Ovary (tissue), 9 donors: Measurements from ENCODE around the gene RNF11. TPM values are rescaled to one million over a fixed set of nuclear protein-coding genes. Genes with fewer than 3 reads are reported as not detected.
A peak's percentile ranks its signal among the peaks of the same experiment; 100 is the strongest.

Experiments used
- DNase-seq, 5 donors: peaks; one replicate each; pipeline ENCODE4 v3.0.0-alpha.2; 2019 to 2020
- H3K27ac ChIP-seq, 2 donors: fragments of 200-600 bp; one replicate each; pipeline versions ENCODE4 v1.5.1 to v1.8.0; 2019 to 2022
- H3K27me3 ChIP-seq: fragments of 200-600 bp; one replicate; pipeline ENCODE4 v1.8.0; 2022
- H3K36me3 ChIP-seq: fragments of 200-600 bp; sonication (generic); one replicate; pipeline ENCODE4 v1.5.1; 2019
- H3K4me1 ChIP-seq: one replicate; pipeline ENCODE4 v1.8.1; 2013; ENCODE audit warnings: mild to moderate bottlenecking, moderate library complexity; ENCODE audit not compliant: insufficient read depth
- H3K4me3 ChIP-seq: fragments of 200-600 bp; sonication (generic); one replicate; pipeline ENCODE4 v1.5.1; 2017
- H3K9me3 ChIP-seq, 2 donors: fragments of 200-600 bp in 1 of 2; sonication (generic) in 1 of 2; one replicate each; pipeline versions ENCODE4 v1.5.1 to v1.8.1; 2013 to 2019; ENCODE audit warnings: mild to moderate bottlenecking in 1 of 2, moderate library complexity in 1 of 2
- CTCF ChIP-seq, 3 donors: fragments of 450-650 bp in 2 of 3; fragments of 200-600 bp in 1 of 3; IDR thresholded peaks; one replicate each; pipeline versions ENCODE4 v1.5.1 to v1.8.0; 2016 to 2022; ENCODE audit warnings: antibody characterized with exemption in 3 of 3, mild to moderate bottlenecking in 1 of 3
- EP300 ChIP-seq: sonication (generic); formaldehyde crosslinking; IDR thresholded peaks from one replicate; pipeline ENCODE4 v1.6.1; 2017; ENCODE audit warnings: antibody characterized with exemption
- POLR2A ChIP-seq: fragments of 450-650 bp; IDR thresholded peaks from one replicate; pipeline ENCODE4 v1.6.1; 2017; ENCODE audit warnings: antibody characterized with exemption, mild to moderate bottlenecking, moderate library complexity
- WGBS, 3 donors: extraction: QIAGEN DNeasy Blood & Tissue Kit in 1 of 3; methylation state at CpG; one replicate each; pipeline versions ENCODE4 v1.1.5 to v1.1.7; 2013 to 2017; 5-methylcytosine and 5-hydroxymethylcytosine counted together
- intact Hi-C, 4 donors: fragments of 100-400 bp; cut with DNase I; formaldehyde crosslinking; loops; one replicate each; pipeline versions ENCODE4 v1.11.0 to v1.15.1; 2022 to 2023
- polyA plus RNA-seq, 2 donors: library from polyadenylated mRNA; stranded (reverse); fragments of 200-250 nt in 1 of 2; fragments of 350-450 nt in 1 of 2; fragmentation: Illumina TruSeq in 1 of 2; extraction: RNeasy Lipid Tissue Mini Kit (QIAGEN cat#74804) in 1 of 2; gene quantifications; one replicate each; pipeline ENCODE4 v1.2.3, GENCODE V29; 2013 to 2014
- total RNA-seq, 7 donors: library from RNA; depleted of rRNA in 2 of 7; stranded (reverse); fragments of >200 nt in 2 of 7; fragmentation: NEBNext Ultra II Directional in 3 of 7; extraction: Animal tissue kit (Norgen Biotek cat#: 25700) in 3 of 7; gene quantifications; one replicate each; pipeline versions ENCODE4 v1.1.0 to v1.2.4, GENCODE V29; 2016 to 2023
- donor health status: DM: no; HTN: no; CAD: no; lungs with moderate emphysema.
- donor health status: DM: no; HTN: no; CAD: no.
- donor health status: Bipolar disorder and iron deficiency.
- donor health status: DM: yes; HTN: yes; CAD: no.
- donor health status: DM: no; HTN: no; CAD: no.
- donor health status: DM: yes; HTN: yes; CAD: no.

Gene RNF11
- total and polyA plus RNA-seq, 9 donors = 108 to 209 (median 126) TPM

GRCh38 chr1:51236531-51237350 is 668 bp downstream of the RNF11 start:
- DNase-seq = peak; percentile 62 to 72 (median 72)
- intact Hi-C loops = no loop called here
- TF ChIP-seq POLR2A (peak; percentile 33), CTCF (IDR thresholded peaks at IDR 0.05) (no peak)
- peaks cover 7% of the 10 kb centered on the region for H3K4me1 ChIP-seq
- no peaks in the 10 kb centered on the region for H3K36me3 ChIP-seq
- H3K4me3 ChIP-seq = peak overlapping the region; percentile 96
- H3K9me3 ChIP-seq = no peaks in the 10 kb centered on the region
- 0% methylated on average over 19 to 54 of the region's 54 CpGs for whole genome bisulfite sequencing, 3 donors
- peak overlapping the region; percentile 87 to 94 for H3K27ac ChIP-seq
- H3K27me3 ChIP-seq = no peaks in the 10 kb centered on the region

GRCh38 chr1:51237351-51238033 is 1.4 kb downstream of the RNF11 start:
- Histone ChIP-seq H3K36me3 (no peaks in the 10 kb centered on the region), H3K27ac (peak overlapping the region; percentile 87 to 94), H3K27me3 (no peaks in the 10 kb centered on the region), H3K9me3 (no peaks in the 10 kb centered on the region), H3K4me1 (peaks cover 7% of the 10 kb centered on the region), H3K4me3 (peak overlapping the region; percentile 96)
- intact Hi-C loops = no loop called here
- no peak for TF ChIP-seq EP300
- no peak for TF ChIP-seq CTCF (IDR thresholded peaks at IDR 0.05)
- TF ChIP-seq POLR2A = no peak
- WGBS, 3 donors = 1% methylated on average over 9 of the region's 9 CpGs
- DNase-seq = no peak

GRCh38 chr1:51238034-51238403 is 1.9 kb downstream of the RNF11 start:
- no peak for TF ChIP-seq POLR2A
- no peak for TF ChIP-seq CTCF (IDR thresholded peaks at IDR 0.05)
- no peak for TF ChIP-seq EP300
- Histone ChIP-seq H3K9me3 (no peaks in the 10 kb centered on the region), H3K4me3 (peak overlapping the region; percentile 96), H3K27ac (peak overlapping the region; percentile 32 to 94), H3K36me3 (no peaks in the 10 kb centered on the region), H3K4me1 (peaks cover 8% of the 10 kb centered on the region), H3K27me3 (no peaks in the 10 kb centered on the region)
- intact Hi-C loops = no loop called here
- WGBS, 3 donors = 2 to 7% (median 6%) methylated on average over 7 of the region's 7 CpGs
- DNase-seq = no peak

- Histone ChIP-seq H3K4me1 (peaks cover 6% of the 10 kb centered on the region), H3K27me3 (no peaks in the 10 kb centered on the region), H3K9me3 (no peaks in the 10 kb centered on the region), H3K36me3 (no peaks in the 10 kb centered on the region), H3K4me3 (no peak overlapping the region), H3K27ac (no peak overlapping the region)
- intact Hi-C loops = loop anchor here in 1 of 4 donors (10.0 kb wide), 1 partner anchor 45 kb away; no protein-coding TSS in a partner anchor
- no peak for DNase-seq
- TF ChIP-seq POLR2A (no peak), CTCF (IDR thresholded peaks at IDR 0.05) (no peak), EP300 (no peak)
- WGBS, 3 donors = 88 to 91% (median 89%) methylated on average over 2 of the region's 2 CpGs
These were observed 4.0 kb downstream of the RNF11 start for GRCh38 chr1:51240084-51240483.
